Measurements from ENCODE around the gene RSBN1. TPM values are rescaled to one million over a fixed set of nuclear protein-coding genes. Genes with fewer than 3 reads are reported as not detected.

The RSBN1 gene
- total and polyA plus RNA-seq, 9 of the 15 experiments (the other 6 are each of a cell fraction or from before 2014, with no cell fraction given): 4.5 to 24.3 (median 13.0) TPM

- ChIA-PET POLR2A (interaction anchor here (0.7 to 1.1 kb wide), 5 partner anchors 9 to 108 kb away, joined by 3 to 4 read pairs (median 3); no protein-coding TSS in a partner anchor), CTCF (ENCODE audit: low intra/inter-chr PET ratio) (interaction anchor here (0.7 kb wide), 1 partner anchor 100 kb away, joined by 3 read pairs; the partner anchor contains the start of genes AP4B1 and DCLRE1B)
- Histone ChIP-seq H3K4me3 (no peak overlapping the region), H3K27ac (ENCODE audit: extremely low read depth, low read depth, low read length) (peak overlapping the region; percentile 49; the same call in 2 of the 3 replicates), H2AFZ (ENCODE audit: low read depth, low read length) (no peak overlapping the region), H3K4me1 (replicated peaks in 1 of 2; ENCODE audit: control insufficient read depth in 2 of 2, insufficient read depth in 2 of 2, low read length in 2 of 2) (peaks cover 21 to 36% of the 10 kb centered on the region in 2 experiments), H3K79me2 (ENCODE audit: control insufficient read depth, insufficient read depth, low read length) (peaks cover 100% of the 10 kb centered on the region), H3K36me3 (ENCODE audit: control insufficient read depth, insufficient read depth, low read length) (peaks cover 14% of the 10 kb centered on the region), H3K4me2 (ENCODE audit: insufficient read depth, low read length) (no peak overlapping the region), H4K20me1 (replicated peaks; ENCODE audit: control insufficient read depth, insufficient read depth, low read length) (peaks cover 16% of the 10 kb centered on the region), H3K27me3 (ENCODE audit: control insufficient read depth in 2 of 2, insufficient read depth in 2 of 2, low read length in 2 of 2) (no peaks in the 10 kb centered on the region), H3K9me3 (replicated peaks; ENCODE audit: control insufficient read depth, insufficient read depth, low read depth, low read length) (no peaks in the 10 kb centered on the region; the same call in 1 of the 2 replicates), H3K9me1 (ENCODE audit: control insufficient read depth, insufficient read depth, low read length) (peaks cover 5% of the 10 kb centered on the region), H3K9ac (ENCODE audit: insufficient read depth in 1 of 2, low read depth in 2 of 2, low read length in 2 of 2) (no peak overlapping the region)
- ATAC-seq (no peak), FAIRE-seq (no peak), DNase-seq (ENCODE audit: extremely low read depth in 1 of 4, low spot score in 3 of 4) (no peak)
- TF ChIP-seq CREB3 (tag; conservative IDR thresholded peaks at IDR 0.05; ENCODE audit: low read depth) (0 out of 2 replicates have a peak, but pooled peaks have one; percentile 35), PPARD (CRISPR knock-in tag; IDR thresholded peaks at IDR 0.05) (no peak)
- TF ChIP-seq, protein P1, sequence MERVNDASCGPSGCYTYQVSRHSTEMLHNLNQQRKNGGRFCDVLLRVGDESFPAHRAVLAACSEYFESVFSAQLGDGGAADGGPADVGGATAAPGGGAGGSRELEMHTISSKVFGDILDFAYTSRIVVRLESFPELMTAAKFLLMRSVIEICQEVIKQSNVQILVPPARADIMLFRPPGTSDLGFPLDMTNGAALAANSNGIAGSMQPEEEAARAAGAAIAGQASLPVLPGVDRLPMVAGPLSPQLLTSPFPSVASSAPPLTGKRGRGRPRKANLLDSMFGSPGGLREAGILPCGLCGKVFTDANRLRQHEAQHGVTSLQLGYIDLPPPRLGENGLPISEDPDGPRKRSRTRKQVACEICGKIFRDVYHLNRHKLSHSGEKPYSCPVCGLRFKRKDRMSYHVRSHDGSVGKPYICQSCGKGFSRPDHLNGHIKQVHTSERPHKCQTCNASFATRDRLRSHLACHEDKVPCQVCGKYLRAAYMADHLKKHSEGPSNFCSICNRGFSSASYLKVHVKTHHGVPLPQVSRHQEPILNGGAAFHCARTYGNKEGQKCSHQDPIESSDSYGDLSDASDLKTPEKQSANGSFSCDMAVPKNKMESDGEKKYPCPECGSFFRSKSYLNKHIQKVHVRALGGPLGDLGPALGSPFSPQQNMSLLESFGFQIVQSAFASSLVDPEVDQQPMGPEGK (CRISPR knock-in tag; IDR thresholded peaks at IDR 0.05; ENCODE audit: borderline replicate concordance): no peak
- in situ Hi-C loops (cut with MboI) (no loop called here), intact Hi-C loops (cut with micrococcal nuclease) (loop anchor here (2.0 kb wide), 1 partner anchor 22 kb away; no protein-coding TSS in a partner anchor)
- BruUV-seq (replicated peaks): no TSS peak
- 62% methylated on average over 6 of the region's 6 CpGs for WGBS (ENCODE audit: insufficient coverage, low coverage, missing lambda C conversion rate)
Measured at GRCh38 chr1:113805256-113805531, 7.1 kb downstream of the RSBN1 start.
